HUES64 (cell line): Measurements from ENCODE around the gene PGRMC1.
"Not testable (repeated sequence)": the region's sequence is repeated elsewhere in the genome, so short reads cannot be mapped to it uniquely, and the experiment has no call there.

Experiments used
- H3K27ac ChIP-seq: 2 replicates; pipeline ENCODE4 v1.7.0; 2013; ENCODE audit warnings: low read depth, low read length, inconsistent platforms
- H3K27me3 ChIP-seq: 2 replicates; pipeline ENCODE4 v1.6.1; 2013; ENCODE audit warnings: mild to moderate bottlenecking, low read length; ENCODE audit not compliant: insufficient read depth
- H3K36me3 ChIP-seq: 2 replicates; pipeline ENCODE4 v1.6.1; 2013; ENCODE audit warnings: mild to moderate bottlenecking, low read length; ENCODE audit not compliant: insufficient read depth
- H3K4me1 ChIP-seq: 2 replicates; pipeline ENCODE4 v1.6.1; 2013; ENCODE audit warnings: mild to moderate bottlenecking, low read length, moderate library complexity; ENCODE audit not compliant: insufficient read depth
- H3K4me3 ChIP-seq: 2 replicates; pipeline ENCODE4 v1.5.1; 2013; ENCODE audit warnings: mild to moderate bottlenecking, low read length, moderate library complexity
- H3K9ac ChIP-seq: 2 replicates; pipeline ENCODE4 v1.6.1; 2013; ENCODE audit warnings: mild to moderate bottlenecking, low read depth, low read length
- H3K9me3 ChIP-seq: 2 replicates; pipeline ENCODE4 v1.6.1; 2013; ENCODE audit warnings: low read depth, low read length; ENCODE audit not compliant: insufficient read depth
- WGBS: fragments of 150-250, 120-280 bp; methylation state at CpG from one replicate; pipeline ENCODE4 v1.1.7; 2013; ENCODE audit warnings: missing lambda C conversion rate; 5-methylcytosine and 5-hydroxymethylcytosine counted together

Gene PGRMC1

DNA sequence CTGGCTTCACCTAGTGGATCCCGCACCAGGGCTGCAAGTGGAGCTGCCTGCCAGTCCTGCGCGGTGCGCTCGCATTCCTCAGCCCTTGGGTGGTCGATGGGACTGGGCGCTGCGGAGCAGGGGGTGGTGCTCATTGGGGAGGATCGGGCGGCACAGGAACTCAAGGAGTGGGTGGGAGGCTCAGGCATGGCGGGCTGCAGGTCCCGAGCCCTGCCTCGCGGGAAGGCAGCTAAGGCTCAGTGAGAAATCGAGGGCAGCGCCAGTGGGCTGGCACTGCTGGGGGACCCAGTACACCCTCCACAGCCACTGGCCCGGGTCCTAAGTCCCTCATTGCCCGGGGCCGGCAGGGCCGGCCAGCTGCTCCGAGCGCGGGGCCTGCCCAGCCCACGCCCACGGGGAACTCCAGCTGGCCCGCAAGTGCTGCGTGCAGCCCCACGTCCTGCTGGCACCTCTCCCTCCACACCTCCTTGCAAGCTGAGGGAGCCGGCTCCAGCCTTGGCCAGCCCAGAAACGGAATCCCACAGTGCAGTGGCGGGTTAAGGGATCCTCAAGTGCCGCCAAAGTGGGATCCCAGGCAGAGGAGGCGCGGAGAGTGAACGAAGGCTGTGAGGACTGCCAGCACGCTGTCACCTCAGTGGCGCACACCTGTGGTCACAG lies 27.6 kb upstream of the PGRMC1 start:
- H3K9me3 ChIP-seq, result no peaks in the 10 kb centered on the region
- no peak overlapping the region for H3K27ac ChIP-seq
- no peaks in the 10 kb centered on the region for H3K4me1 ChIP-seq
- H3K4me3 ChIP-seq, result no peak overlapping the region
- H3K9ac ChIP-seq, result no peak overlapping the region
- no peaks in the 10 kb centered on the region for H3K27me3 ChIP-seq
- 96% methylated on average over 37 of the region's 37 CpGs for WGBS
- H3K36me3 ChIP-seq, result no peaks in the 10 kb centered on the region

DNA sequence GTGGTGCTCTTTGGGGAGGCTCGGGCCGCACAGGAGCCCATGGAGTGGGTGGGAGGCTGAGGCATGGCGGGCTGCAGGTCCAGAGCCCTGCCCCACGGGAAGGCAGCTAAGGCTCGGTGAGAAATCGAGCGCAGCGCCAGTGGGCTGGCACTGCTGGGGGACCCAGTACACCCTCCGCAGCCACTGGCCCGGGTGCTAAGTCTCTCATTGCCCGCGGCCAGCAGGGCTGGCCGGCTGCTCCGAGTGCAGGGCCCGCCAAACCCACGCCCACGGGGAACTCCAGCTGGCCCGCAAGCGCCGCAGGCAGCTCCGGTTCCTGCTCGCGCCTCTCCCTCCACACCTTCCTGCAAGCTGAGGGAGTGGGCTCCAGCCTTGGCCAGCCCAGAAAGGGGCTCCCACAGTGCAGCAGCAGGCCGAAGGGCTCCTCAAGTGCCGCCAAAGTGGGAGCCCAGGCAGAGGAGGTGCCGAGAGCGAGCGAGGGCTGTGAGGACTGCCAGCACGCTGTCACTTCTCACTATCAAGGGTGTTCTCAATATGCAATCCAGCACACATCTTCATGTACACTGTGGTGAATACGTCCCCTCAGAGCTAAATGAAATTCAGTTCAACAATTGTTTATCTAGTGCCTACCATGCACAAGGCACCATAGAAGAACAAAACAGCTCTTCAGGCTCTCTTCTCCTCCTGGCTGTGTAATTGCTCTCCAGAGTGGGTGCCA lies 25.0 kb upstream of the PGRMC1 start:
- not testable (repeated sequence) for H3K9ac ChIP-seq, H3K4me3 ChIP-seq, H3K27ac ChIP-seq, H3K4me1 ChIP-seq, H3K27me3 ChIP-seq, H3K9me3 ChIP-seq, H3K36me3 ChIP-seq
- 96% methylated on average over 30 of the region's 30 CpGs for WGBS

DNA sequence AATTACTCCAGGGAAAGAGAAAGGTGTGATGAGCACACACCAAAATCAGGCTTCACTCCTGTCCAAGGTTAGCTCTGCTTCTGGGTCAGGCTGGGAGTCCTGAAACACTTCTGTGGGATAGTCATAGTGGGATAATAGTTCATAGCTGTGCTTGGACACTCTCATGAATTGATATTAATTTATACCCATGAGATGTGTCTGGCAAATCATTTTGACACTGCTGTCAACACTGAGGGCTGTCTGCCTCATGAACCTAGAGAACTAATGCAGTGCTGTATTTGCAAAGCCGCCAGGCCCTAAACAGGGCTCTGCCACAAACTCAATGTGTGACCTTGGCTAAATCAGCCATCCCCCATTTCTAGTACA lies 24.5 kb upstream of the PGRMC1 start:
- 88% methylated on average over 1 of the region's 1 CpG for WGBS
- H3K4me1 ChIP-seq, result no peaks in the 10 kb centered on the region
- no peaks in the 10 kb centered on the region for H3K36me3 ChIP-seq
- H3K9me3 ChIP-seq, result no peaks in the 10 kb centered on the region
- no peak overlapping the region for H3K27ac ChIP-seq
- H3K4me3 ChIP-seq, result no peak overlapping the region
- H3K9ac ChIP-seq, result no peak overlapping the region
- no peaks in the 10 kb centered on the region for H3K27me3 ChIP-seq

DNA sequence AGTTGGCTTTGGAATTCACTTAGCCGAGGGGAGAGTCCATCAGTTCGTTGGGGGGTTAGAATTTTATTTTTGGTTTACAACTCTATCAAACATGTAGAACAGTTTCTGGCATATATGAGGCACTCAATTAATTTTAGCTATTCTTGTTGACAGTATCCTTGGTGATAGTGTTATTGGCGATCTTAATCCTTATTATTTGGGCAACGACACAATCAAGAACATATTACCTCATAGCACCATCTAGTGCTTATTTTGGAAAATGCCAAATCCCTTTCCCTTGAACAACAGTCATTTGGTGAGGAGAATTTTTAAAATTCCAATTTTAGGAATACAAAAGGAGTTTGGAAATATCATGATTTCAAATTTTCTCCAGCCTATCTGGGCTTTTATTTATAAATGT lies 17.9 kb upstream of the PGRMC1 start:
- no CpG with 5 or more reads among the region's 4 CpGs for WGBS
- Histone ChIP-seq H3K36me3 (no peaks in the 10 kb centered on the region), H3K4me1 (no peaks in the 10 kb centered on the region), H3K27me3 (no peaks in the 10 kb centered on the region), H3K9ac (no peak overlapping the region), H3K27ac (no peak overlapping the region), H3K9me3 (no peaks in the 10 kb centered on the region), H3K4me3 (no peak overlapping the region)

DNA sequence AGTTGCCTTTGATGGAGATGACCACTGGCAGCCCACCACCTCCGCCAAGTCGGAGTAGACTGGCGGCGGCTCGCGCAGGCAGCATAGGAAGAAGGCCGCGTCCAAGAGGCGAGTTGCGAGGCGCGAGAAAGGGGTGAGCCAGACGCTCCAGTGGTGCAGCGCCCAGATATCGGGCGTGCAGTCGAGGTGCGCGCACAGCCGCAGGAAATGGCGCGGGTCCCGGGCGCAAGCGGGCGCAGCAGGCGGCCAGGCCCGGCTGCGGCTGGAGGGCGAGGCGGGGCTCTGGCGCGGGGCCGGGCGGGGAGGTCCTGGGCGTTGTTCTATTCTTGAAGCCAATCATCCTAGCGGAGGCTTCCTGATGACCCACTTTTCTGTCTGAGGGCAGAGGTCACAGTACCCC lies 13.2 kb upstream of the PGRMC1 start:
- Histone ChIP-seq H3K9me3 (no peaks in the 10 kb centered on the region), H3K27ac (no peak overlapping the region), H3K4me1 (no peaks in the 10 kb centered on the region), H3K27me3 (no peaks in the 10 kb centered on the region; the same call in 1 of the 2 replicates), H3K36me3 (no peaks in the 10 kb centered on the region), H3K9ac (no peak overlapping the region), H3K4me3 (no peak overlapping the region)
- 96% methylated on average over 37 of the region's 37 CpGs for WGBS

DNA sequence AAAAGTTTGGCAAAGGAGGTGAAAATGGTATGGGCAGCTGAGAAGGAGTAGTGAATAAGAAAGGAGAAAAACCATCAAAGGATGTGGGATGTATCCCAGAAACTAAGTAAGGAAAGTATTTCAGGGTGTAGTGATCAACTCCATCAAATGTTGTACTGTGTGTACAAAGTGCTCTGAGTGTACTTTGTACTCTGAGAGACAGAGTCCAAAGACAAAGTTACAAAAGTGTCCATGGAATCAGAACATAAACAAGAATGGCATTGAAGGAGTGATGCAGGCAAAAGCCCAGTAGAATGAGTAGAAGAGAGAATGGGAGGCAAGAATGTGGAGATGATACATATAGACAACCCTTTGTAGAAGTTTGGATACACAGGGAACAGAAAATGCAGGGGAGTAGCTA lies 12.3 kb upstream of the PGRMC1 start:
- no peaks in the 10 kb centered on the region for H3K4me1 ChIP-seq
- H3K4me3 ChIP-seq, result no peak overlapping the region
- no peak overlapping the region for H3K27ac ChIP-seq
- H3K9ac ChIP-seq, result no peak overlapping the region
- H3K9me3 ChIP-seq, result no peaks in the 10 kb centered on the region
- H3K36me3 ChIP-seq, result no peaks in the 10 kb centered on the region
- H3K27me3 ChIP-seq, result no peaks in the 10 kb centered on the region; the same call in 1 of the 2 replicates

DNA sequence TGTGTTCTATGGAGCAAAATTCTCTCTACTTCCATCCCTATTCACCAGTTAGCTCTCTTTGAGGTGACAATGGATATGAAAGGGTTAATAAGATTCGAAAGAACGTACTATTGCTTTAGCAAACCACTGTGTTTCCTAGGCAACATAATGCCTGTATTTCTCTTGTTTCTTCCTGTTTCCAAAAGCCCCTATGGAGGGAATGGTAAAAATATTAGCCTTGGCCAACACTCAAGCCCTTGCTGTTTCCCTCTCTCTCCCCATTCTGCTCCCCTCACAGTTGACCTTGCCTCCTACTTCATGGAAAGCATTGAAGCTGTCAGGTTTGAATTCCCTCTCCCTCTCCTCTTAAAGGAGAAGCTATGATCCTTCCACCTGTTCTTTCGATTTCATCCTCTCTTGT lies 9.6 kb upstream of the PGRMC1 start:
- Histone ChIP-seq H3K4me3 (no peak overlapping the region), H3K27ac (no peak overlapping the region), H3K9ac (no peak overlapping the region), H3K4me1 (no peaks in the 10 kb centered on the region), H3K36me3 (no peaks in the 10 kb centered on the region), H3K27me3 (no peaks in the 10 kb centered on the region; the same call in 1 of the 2 replicates), H3K9me3 (no peaks in the 10 kb centered on the region)
- 100% methylated on average over 1 of the region's 3 CpGs for WGBS

DNA sequence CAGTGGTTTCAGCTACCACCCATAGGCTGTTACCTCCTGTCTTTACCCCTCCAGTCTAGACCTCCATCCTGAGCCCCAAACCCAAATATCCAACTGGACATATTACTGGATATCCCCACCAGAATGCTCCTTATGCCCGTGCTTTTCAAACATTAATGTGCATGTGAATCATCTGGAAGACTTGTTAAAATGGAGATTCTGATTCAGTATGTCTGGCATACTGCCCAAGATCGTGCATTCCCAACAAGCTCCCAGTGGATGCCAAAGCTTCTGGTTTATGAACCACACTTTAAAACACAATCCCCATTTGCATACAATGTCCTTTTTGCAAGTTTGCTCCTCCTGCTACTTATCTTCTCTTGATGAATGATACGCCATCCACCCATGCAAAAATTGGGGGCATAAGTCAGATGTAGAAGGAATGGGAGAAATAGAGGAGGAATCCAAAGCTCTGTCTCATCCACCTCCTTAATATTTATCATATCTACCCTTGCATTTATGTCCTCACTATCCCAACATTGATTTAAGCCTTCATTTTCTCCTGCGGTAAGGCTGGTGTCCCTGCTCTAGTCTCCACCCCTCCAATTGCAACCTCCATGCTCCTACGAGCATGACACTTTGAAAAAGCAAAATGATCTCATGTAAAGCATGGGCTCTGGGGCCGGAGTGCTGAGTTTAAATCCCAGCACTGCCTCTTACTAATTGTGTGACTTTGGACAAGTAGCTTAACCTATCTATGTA lies 7.4 kb upstream of the PGRMC1 start:
- 97% methylated on average over 5 of the region's 6 CpGs for WGBS

DNA sequence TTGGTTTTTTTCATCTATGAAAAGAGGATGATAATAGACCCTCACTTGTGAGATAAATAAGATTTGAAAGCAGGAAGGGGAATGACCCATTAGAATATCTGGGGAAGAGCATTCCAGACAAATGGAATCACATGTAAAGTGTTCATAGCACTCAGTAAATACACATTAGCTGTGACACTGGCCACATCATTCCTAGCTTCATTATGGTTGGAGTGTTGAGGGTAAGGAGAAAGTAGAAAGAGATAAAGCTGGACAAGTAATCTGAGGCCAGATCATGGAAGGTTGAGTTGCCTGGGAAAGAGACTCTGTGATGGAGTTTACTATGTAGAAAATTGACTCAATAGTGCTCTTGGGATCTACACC lies 6.9 kb upstream of the PGRMC1 start:
- no peak overlapping the region for H3K27ac ChIP-seq
- no peaks in the 10 kb centered on the region; the same call in 1 of the 2 replicates for H3K27me3 ChIP-seq
- H3K4me3 ChIP-seq, result no peak overlapping the region

More for the DNA sequence above, 7.4 kb upstream of the PGRMC1 start:
- H3K4me1 ChIP-seq, result no peaks in the 10 kb centered on the region
- H3K9me3 ChIP-seq, result no peaks in the 10 kb centered on the region
- H3K27ac ChIP-seq, result no peak overlapping the region
- H3K4me3 ChIP-seq, result no peak overlapping the region
- H3K9ac ChIP-seq, result no peak overlapping the region
- H3K27me3 ChIP-seq, result no peaks in the 10 kb centered on the region; the same call in 1 of the 2 replicates
- no peaks in the 10 kb centered on the region for H3K36me3 ChIP-seq

DNA sequence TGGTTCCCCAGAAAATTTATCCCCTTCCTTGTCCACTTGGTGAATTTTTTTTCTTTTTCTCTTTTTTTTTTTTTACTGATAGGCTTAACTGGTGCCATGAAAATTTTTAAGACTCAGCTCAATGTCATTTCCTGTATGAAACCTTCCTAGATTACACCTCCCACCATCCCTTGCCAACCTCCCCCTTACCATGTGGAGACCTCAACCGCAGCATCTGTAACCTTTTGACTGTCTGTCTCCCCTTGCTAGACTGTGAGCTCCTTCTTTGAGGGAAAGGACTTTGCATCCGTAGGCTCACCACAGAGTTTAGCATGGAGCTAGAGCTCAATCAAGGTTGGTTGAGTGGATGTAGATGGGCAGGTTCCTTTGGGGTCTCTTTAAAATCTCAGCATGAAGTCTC lies 5.2 kb upstream of the PGRMC1 start:
- no peak overlapping the region for H3K27ac ChIP-seq
- no peak overlapping the region for H3K9ac ChIP-seq
- no peaks in the 10 kb centered on the region for H3K36me3 ChIP-seq
- no peak overlapping the region for H3K4me3 ChIP-seq
- no peaks in the 10 kb centered on the region; the same call in 1 of the 2 replicates for H3K27me3 ChIP-seq
- H3K4me1 ChIP-seq, result peaks cover 15% of the 10 kb centered on the region
- 73% methylated on average over 2 of the region's 2 CpGs for WGBS
- no peaks in the 10 kb centered on the region for H3K9me3 ChIP-seq

More for the DNA sequence above, 6.9 kb upstream of the PGRMC1 start:
- no peak overlapping the region for H3K9ac ChIP-seq
- peaks cover 1% of the 10 kb centered on the region; the same call in 1 of the 2 replicates for H3K4me1 ChIP-seq
- no peaks in the 10 kb centered on the region for H3K9me3 ChIP-seq
- H3K36me3 ChIP-seq, result no peaks in the 10 kb centered on the region

DNA sequence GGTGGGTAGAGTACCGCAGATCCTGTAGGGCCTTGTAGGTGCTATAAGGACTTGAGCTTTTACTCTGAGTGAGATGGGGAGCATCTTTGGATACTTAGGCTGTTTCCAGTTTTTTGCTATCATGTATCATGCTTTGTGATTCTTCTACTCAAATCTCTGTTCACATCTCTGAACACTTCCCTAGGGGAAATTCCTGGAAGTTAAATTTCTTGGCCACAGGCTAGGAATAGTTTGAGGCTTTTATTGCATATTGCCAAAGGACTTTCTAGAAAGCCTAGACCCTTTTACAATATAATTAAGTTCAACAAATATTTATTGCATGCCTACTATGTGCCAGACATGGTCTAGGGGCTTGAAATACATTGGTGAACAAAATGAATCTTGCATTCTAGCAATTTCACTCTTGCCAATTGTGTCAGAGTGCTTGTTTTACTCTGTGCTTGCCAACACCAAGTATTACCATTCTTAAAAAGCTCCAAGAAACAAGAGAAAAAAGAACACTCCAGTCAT lies 4.1 kb upstream of the PGRMC1 start:
- H3K4me3 ChIP-seq, result no peak overlapping the region
- no peak overlapping the region for H3K27ac ChIP-seq
- H3K36me3 ChIP-seq, result no peaks in the 10 kb centered on the region
- H3K9me3 ChIP-seq, result no peaks in the 10 kb centered on the region
- WGBS, result 97% methylated on average over 1 of the region's 1 CpG
- no peak overlapping the region for H3K9ac ChIP-seq
- H3K27me3 ChIP-seq, result no peaks in the 10 kb centered on the region; the same call in 1 of the 2 replicates
- peaks cover 15% of the 10 kb centered on the region for H3K4me1 ChIP-seq
